Suprapubic skin (tissue), 3 donors: ENCODE measurements around the gene REV1.

Source experiments
- CTCF ChIP-seq, 2 donors: fragments of 200-600 bp in 1 of 2; fragments of 450-650 bp in 1 of 2; sonication (generic) in 1 of 2; IDR thresholded peaks; one replicate each; pipeline ENCODE4 v1.5.1; 2016 to 2019; ENCODE audit warnings: antibody characterized with exemption in 2 of 2, mild to moderate bottlenecking in 1 of 2, moderate library complexity in 1 of 2
- POLR2A ChIP-seq, 2 donors: fragments of 450-650 bp; IDR thresholded peaks; one replicate each; pipeline ENCODE4 v1.6.1; 2017; ENCODE audit warnings: antibody characterized with exemption in 2 of 2, mild to moderate bottlenecking in 2 of 2, moderate library complexity in 2 of 2

- no peak for TF ChIP-seq POLR2A (IDR thresholded peaks at IDR 0.05)
- no peak for TF ChIP-seq CTCF (IDR thresholded peaks at IDR 0.05)
Measured at GRCh38 chr2:99373144-99373543, 116.7 kb downstream of the REV1 start.
